MM.1S (cell line): ENCODE data around the gene MATN1.

Experiments
- DNase-seq: peaks from one replicate; pipeline ENCODE4 v3.0.0-alpha.2; 2015
- H2AFZ ChIP-seq: fragments of 300-600 bp; sonication (generic); 2 replicates; pipeline ENCODE4 v1.6.0; 2016; ENCODE audit warnings: antibody characterized with exemption, low read length
- H3F3A ChIP-seq: fragments of 300-600 bp; sonication (generic); 2 replicates; pipeline ENCODE4 v1.6.1; 2016; ENCODE audit warnings: mild to moderate bottlenecking, antibody characterized with exemption, low read length, moderate library complexity, mixed read lengths; ENCODE audit not compliant: insufficient read depth
- H3K27ac ChIP-seq: fragments of 300-600 bp; sonication (generic); 2 replicates; pipeline ENCODE4 v1.5.1; 2016; ENCODE audit warnings: mild to moderate bottlenecking, low read length
- H3K27me3 ChIP-seq: fragments of 300-600 bp; sonication (generic); replicated peaks from 2 replicates; pipeline ENCODE4 v1.6.0; 2016; ENCODE audit warnings: low read length; ENCODE audit not compliant: insufficient read depth
- H3K36me3 ChIP-seq: fragments of 300-600 bp; sonication (generic); replicated peaks from 2 replicates; pipeline ENCODE4 v1.6.1; 2016; ENCODE audit warnings: mild to moderate bottlenecking, low read length, mixed read lengths; ENCODE audit not compliant: insufficient read depth
- H3K4me1 ChIP-seq: fragments of 300-600 bp; sonication (generic); 2 replicates; pipeline ENCODE4 v1.6.1; 2016; ENCODE audit warnings: low read length, mixed read lengths
- H3K4me2 ChIP-seq: fragments of 300-600 bp; sonication (generic); 2 replicates; pipeline ENCODE4 v1.6.0; 2016; ENCODE audit warnings: low read depth, low read length
- H3K4me3 ChIP-seq: fragments of 300-600 bp; sonication (generic); 2 replicates; pipeline ENCODE4 v1.5.1; 2016; ENCODE audit warnings: low read length, mixed read lengths
- H3K79me2 ChIP-seq: fragments of 300-600 bp; sonication (generic); 2 replicates; pipeline ENCODE4 v1.6.1; 2016; ENCODE audit warnings: mixed run types, low read length, mixed read lengths
- H3K9ac ChIP-seq: fragments of 300-600 bp; sonication (generic); 2 replicates; pipeline ENCODE4 v1.6.1; 2016; ENCODE audit warnings: low read length, mixed read lengths
- H3K9me2 ChIP-seq: fragments of 300-600 bp; sonication (generic); replicated peaks from 2 replicates; pipeline ENCODE4 v1.6.1; 2016; ENCODE audit warnings: mild to moderate bottlenecking, low read length, mixed read lengths; ENCODE audit not compliant: insufficient read depth
- H3K9me3 ChIP-seq: fragments of 300-600 bp; sonication (generic); replicated peaks from 2 replicates; pipeline ENCODE4 v1.6.1; 2016; ENCODE audit warnings: mild to moderate bottlenecking, low read length, mixed read lengths; ENCODE audit not compliant: insufficient read depth
- H4K20me1 ChIP-seq: fragments of 300-600 bp; sonication (generic); 2 replicates; pipeline ENCODE4 v1.6.1; 2016; ENCODE audit warnings: mild to moderate bottlenecking, low read length, moderate library complexity, mixed read lengths; ENCODE audit not compliant: insufficient read depth
- EZH2 ChIP-seq: fragments of 300-600 bp; sonication (generic); optimal IDR thresholded peaks from 2 replicates; pipeline ENCODE3; 2017; ENCODE audit warnings: low read depth, mild to moderate bottlenecking, antibody characterized with exemption, low read length, mixed read lengths
- EZH2phosphoT487 ChIP-seq: fragments of 300-600 bp; sonication (generic); IDR thresholded peaks from 2 replicates; pipeline ENCODE4 v1.6.1; 2018; ENCODE audit warnings: antibody characterized with exemption, low read length
- TF ChIP-seq, protein P1 (sequence below): fragments of 300-600 bp; sonication (generic); IDR thresholded peaks from 2 replicates; pipeline ENCODE4 v1.5.1; 2016; ENCODE audit warnings: antibody characterized with exemption, low read length, mixed read lengths

The MATN1 gene

GRCh38 chr1:30729901-30730300 is 6.5 kb upstream of the MATN1 start:
- Histone ChIP-seq H3K79me2 (no peaks in the 10 kb centered on the region), H3K4me2 (no peak overlapping the region), H3K4me1 (no peaks in the 10 kb centered on the region), H2AFZ (no peak overlapping the region), H3K27ac (no peak overlapping the region), H3K27me3 (no peaks in the 10 kb centered on the region), H4K20me1 (no peaks in the 10 kb centered on the region), H3K9ac (no peak overlapping the region), H3F3A (peaks cover 25% of the 10 kb centered on the region), H3K9me3 (no peaks in the 10 kb centered on the region), H3K4me3 (no peak overlapping the region), H3K36me3 (peaks cover 10% of the 10 kb centered on the region), H3K9me2 (no peaks in the 10 kb centered on the region)
- no peak for DNase-seq
- TF ChIP-seq, protein P1, sequence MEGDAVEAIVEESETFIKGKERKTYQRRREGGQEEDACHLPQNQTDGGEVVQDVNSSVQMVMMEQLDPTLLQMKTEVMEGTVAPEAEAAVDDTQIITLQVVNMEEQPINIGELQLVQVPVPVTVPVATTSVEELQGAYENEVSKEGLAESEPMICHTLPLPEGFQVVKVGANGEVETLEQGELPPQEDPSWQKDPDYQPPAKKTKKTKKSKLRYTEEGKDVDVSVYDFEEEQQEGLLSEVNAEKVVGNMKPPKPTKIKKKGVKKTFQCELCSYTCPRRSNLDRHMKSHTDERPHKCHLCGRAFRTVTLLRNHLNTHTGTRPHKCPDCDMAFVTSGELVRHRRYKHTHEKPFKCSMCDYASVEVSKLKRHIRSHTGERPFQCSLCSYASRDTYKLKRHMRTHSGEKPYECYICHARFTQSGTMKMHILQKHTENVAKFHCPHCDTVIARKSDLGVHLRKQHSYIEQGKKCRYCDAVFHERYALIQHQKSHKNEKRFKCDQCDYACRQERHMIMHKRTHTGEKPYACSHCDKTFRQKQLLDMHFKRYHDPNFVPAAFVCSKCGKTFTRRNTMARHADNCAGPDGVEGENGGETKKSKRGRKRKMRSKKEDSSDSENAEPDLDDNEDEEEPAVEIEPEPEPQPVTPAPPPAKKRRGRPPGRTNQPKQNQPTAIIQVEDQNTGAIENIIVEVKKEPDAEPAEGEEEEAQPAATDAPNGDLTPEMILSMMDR: no peak
- TF ChIP-seq EZH2phosphoT487: no peak
- no peak for TF ChIP-seq EZH2

DNA sequence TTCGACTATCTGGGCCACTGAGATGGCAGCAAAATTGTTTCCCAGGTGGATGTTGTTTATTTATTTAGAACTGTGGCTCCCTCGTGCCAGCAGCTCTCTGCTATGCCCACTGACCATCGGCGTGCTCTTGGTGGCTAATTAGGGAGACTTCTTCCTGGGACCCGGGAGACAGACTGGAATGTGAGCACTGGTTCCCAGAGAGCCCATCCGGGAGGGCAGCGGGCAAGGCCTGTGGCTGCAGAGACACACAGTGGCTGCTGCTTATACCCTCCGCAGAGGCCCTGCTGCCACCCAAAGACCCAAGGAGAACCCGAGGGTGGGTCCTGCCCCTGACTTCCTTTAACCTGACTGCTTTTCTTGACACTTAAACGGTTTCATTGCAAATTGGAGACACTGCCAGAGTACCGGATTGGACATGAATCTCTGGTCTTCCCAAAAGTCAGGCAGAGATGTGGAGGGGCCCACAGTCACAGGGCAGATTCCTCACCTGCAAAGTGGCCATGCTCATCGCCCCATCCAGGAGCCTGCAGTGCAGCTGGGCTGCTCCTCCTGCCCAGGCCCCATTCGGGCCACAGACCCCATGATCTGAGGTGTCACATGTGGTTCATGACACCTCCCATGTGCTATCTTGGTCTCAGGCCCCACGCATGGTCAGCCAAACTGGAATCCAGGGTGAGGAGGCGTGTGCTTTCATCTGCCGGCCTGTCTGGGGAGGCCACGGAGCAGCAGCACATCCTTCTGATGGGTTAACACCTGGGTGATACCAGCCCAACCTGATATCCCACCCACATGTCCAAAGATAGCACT is 5.7 kb upstream of the MATN1 start:
- H3K36me3 ChIP-seq: peaks cover 3% of the 10 kb centered on the region; the same call in 1 of the 2 replicates
- no peak overlapping the region for H3K4me3 ChIP-seq
- no peaks in the 10 kb centered on the region for H3K4me1 ChIP-seq
- no peak for DNase-seq
- no peak overlapping the region for H3K27ac ChIP-seq
- no peak overlapping the region for H3K4me2 ChIP-seq
- H3K79me2 ChIP-seq: no peaks in the 10 kb centered on the region
- H3F3A ChIP-seq: peaks cover 17% of the 10 kb centered on the region
- H3K9me3 ChIP-seq: no peaks in the 10 kb centered on the region
- no peak overlapping the region for H2AFZ ChIP-seq
- H3K9ac ChIP-seq: no peak overlapping the region
- no peaks in the 10 kb centered on the region for H3K27me3 ChIP-seq
- H3K9me2 ChIP-seq: no peaks in the 10 kb centered on the region
- no peaks in the 10 kb centered on the region for H4K20me1 ChIP-seq
- no peak for TF ChIP-seq EZH2

DNA sequence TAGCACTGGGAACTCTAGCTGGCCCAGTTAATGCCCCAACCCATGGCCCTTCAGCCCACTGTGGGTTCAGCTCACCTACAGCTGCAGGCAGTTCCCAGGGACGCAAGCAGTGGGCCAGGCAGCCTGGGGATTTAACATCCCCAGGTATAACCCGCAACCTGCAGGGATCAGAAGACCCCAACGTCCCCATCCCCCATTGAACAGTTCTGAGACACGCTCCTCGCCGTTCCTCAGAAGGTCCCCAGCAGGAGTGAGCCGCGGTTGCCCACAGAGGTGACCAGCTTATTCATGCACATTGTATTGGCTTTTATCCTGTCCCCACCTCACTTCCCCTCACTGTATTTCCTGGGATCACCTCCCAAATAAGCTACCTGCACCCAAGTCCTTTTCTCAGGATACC is 5.0 kb upstream of the MATN1 start:
- no peaks in the 10 kb centered on the region for H3K36me3 ChIP-seq
- H3K27ac ChIP-seq: no peak overlapping the region
- peaks cover 10% of the 10 kb centered on the region for H3F3A ChIP-seq
- H3K27me3 ChIP-seq: no peaks in the 10 kb centered on the region
- no peak overlapping the region for H3K4me2 ChIP-seq
- H3K79me2 ChIP-seq: no peaks in the 10 kb centered on the region
- H4K20me1 ChIP-seq: no peaks in the 10 kb centered on the region
- no peak overlapping the region for H2AFZ ChIP-seq
- DNase-seq: no peak
- no peaks in the 10 kb centered on the region for H3K9me2 ChIP-seq
- H3K4me3 ChIP-seq: no peak overlapping the region
- no peak overlapping the region for H3K9ac ChIP-seq
- TF ChIP-seq EZH2 (no peak), EZH2phosphoT487 (no peak)
- TF ChIP-seq, protein P1: no peak
- no peaks in the 10 kb centered on the region for H3K4me1 ChIP-seq
- H3K9me3 ChIP-seq: no peaks in the 10 kb centered on the region

- TF ChIP-seq EZH2: no peak
- TF ChIP-seq, protein P1: no peak
- no peak for TF ChIP-seq EZH2phosphoT487
- Histone ChIP-seq H3K4me1 (no peaks in the 10 kb centered on the region), H3K9me2 (no peaks in the 10 kb centered on the region), H3K4me3 (no peak overlapping the region), H2AFZ (no peak overlapping the region), H3K27me3 (no peaks in the 10 kb centered on the region), H3K4me2 (no peak overlapping the region), H3K36me3 (no peaks in the 10 kb centered on the region), H3K9me3 (no peaks in the 10 kb centered on the region), H3F3A (peaks cover 5% of the 10 kb centered on the region), H4K20me1 (no peaks in the 10 kb centered on the region), H3K9ac (no peak overlapping the region), H3K27ac (no peak overlapping the region), H3K79me2 (no peaks in the 10 kb centered on the region)
- DNase-seq: no peak
Observed at GRCh38 chr1:30727824-30728223, 4.4 kb upstream of the MATN1 start.
